Measurements from ENCODE around the gene FAM50B. TPM values are rescaled to one million over a fixed set of nuclear protein-coding genes. Genes with fewer than 3 reads are reported as not detected.

Gene FAM50B
- total RNA-seq, 4 donors from 2014 or later = 12.5 to 26.6 (median 17.6) TPM

GRCh38 chr6:3855866-3856265, 6.7 kb downstream of the FAM50B start:
- intact Hi-C loops (cut with DNase I) = no loop called here
- DNase-seq (ENCODE audit: extremely low spot score) = peak; percentile 68
- H3K27ac ChIP-seq (replicated peaks in 1 of 4) = no peak overlapping the region
- no peaks in the 10 kb centered on the region for H3K36me3 ChIP-seq
- TF ChIP-seq POLR2AphosphoS5 (IDR thresholded peaks at IDR 0.05) (no peak), EP300 (IDR thresholded peaks at IDR 0.05) (no peak), CTCF (IDR thresholded peaks at IDR 0.05) (no peak), POLR2A (IDR thresholded peaks at IDR 0.05; ENCODE audit: low read depth) (no peak)
- WGBS = 100% methylated on average over 4 of the region's 4 CpGs
- H3K27me3 ChIP-seq = no peaks in the 10 kb centered on the region
- H3K4me1 ChIP-seq = peaks cover 0 to 7% (median 1%) of the 10 kb centered on the region in 4 donors
- no peaks in the 10 kb centered on the region for H3K9me3 ChIP-seq
- no peak overlapping the region for H3K4me3 ChIP-seq

- H3K9me3 ChIP-seq = no peaks in the 10 kb centered on the region
- intact Hi-C loops (cut with DNase I) = no loop called here
- H3K27me3 ChIP-seq = no peaks in the 10 kb centered on the region
- TF ChIP-seq POLR2AphosphoS5 (IDR thresholded peaks at IDR 0.05) = no peak
- TF ChIP-seq EP300 (IDR thresholded peaks at IDR 0.05) = no peak
- TF ChIP-seq CTCF (IDR thresholded peaks at IDR 0.05) = no peak
- no peak for TF ChIP-seq POLR2A (IDR thresholded peaks at IDR 0.05; ENCODE audit: low read depth)
- peak; percentile 88 for DNase-seq (ENCODE audit: extremely low spot score)
- H3K27ac ChIP-seq (replicated peaks in 1 of 4) = no peak overlapping the region
- 87% methylated on average over 5 of the region's 6 CpGs for WGBS
- H3K4me1 ChIP-seq = no peaks in the 10 kb centered on the region
- no peaks in the 10 kb centered on the region for H3K36me3 ChIP-seq
- no peak overlapping the region for H3K4me3 ChIP-seq
Observed at GRCh38 chr6:3856576-3856975, 7.4 kb downstream of the FAM50B start.

- H3K4me1 ChIP-seq = no peaks in the 10 kb centered on the region
- intact Hi-C loops (cut with DNase I) = no loop called here
- H3K36me3 ChIP-seq = no peaks in the 10 kb centered on the region
- no peaks in the 10 kb centered on the region for H3K9me3 ChIP-seq
- TF ChIP-seq CTCF (IDR thresholded peaks at IDR 0.05) (no peak), POLR2AphosphoS5 (IDR thresholded peaks at IDR 0.05) (no peak), POLR2A (IDR thresholded peaks at IDR 0.05; ENCODE audit: low read depth) (no peak), EP300 (IDR thresholded peaks at IDR 0.05) (no peak)
- WGBS = 88% methylated on average over 13 of the region's 14 CpGs
- no peak overlapping the region for H3K27ac ChIP-seq (replicated peaks in 1 of 4)
- no peaks in the 10 kb centered on the region for H3K27me3 ChIP-seq
- no peak overlapping the region for H3K4me3 ChIP-seq
- DNase-seq (ENCODE audit: extremely low spot score) = peak; percentile 86
Observed at GRCh38 chr6:3857468-3858456, 8.6 kb downstream of the FAM50B start.

- DNase-seq (ENCODE audit: extremely low spot score) = no peak
- 77% methylated on average over 1 of the region's 1 CpG for WGBS
- H3K4me1 ChIP-seq = no peaks in the 10 kb centered on the region
- H3K9me3 ChIP-seq = no peaks in the 10 kb centered on the region
- no peaks in the 10 kb centered on the region for H3K36me3 ChIP-seq
- H3K27me3 ChIP-seq = peaks cover 0 to under 1% (median 0%) of the 10 kb centered on the region in 4 donors
- H3K27ac ChIP-seq (replicated peaks in 1 of 4) = no peak overlapping the region
- no peak for TF ChIP-seq CTCF (IDR thresholded peaks at IDR 0.05)
- no peak for TF ChIP-seq POLR2A (IDR thresholded peaks at IDR 0.05; ENCODE audit: low read depth)
- no peak for TF ChIP-seq EP300 (IDR thresholded peaks at IDR 0.05)
- TF ChIP-seq POLR2AphosphoS5 (IDR thresholded peaks at IDR 0.05) = no peak
- intact Hi-C loops (cut with DNase I) = no loop called here
- no peak overlapping the region for H3K4me3 ChIP-seq
Observed at GRCh38 chr6:3859878-3860552, 10.8 kb downstream of the FAM50B start.
